ENCODE measurements around the gene DAAM2.

DNA sequence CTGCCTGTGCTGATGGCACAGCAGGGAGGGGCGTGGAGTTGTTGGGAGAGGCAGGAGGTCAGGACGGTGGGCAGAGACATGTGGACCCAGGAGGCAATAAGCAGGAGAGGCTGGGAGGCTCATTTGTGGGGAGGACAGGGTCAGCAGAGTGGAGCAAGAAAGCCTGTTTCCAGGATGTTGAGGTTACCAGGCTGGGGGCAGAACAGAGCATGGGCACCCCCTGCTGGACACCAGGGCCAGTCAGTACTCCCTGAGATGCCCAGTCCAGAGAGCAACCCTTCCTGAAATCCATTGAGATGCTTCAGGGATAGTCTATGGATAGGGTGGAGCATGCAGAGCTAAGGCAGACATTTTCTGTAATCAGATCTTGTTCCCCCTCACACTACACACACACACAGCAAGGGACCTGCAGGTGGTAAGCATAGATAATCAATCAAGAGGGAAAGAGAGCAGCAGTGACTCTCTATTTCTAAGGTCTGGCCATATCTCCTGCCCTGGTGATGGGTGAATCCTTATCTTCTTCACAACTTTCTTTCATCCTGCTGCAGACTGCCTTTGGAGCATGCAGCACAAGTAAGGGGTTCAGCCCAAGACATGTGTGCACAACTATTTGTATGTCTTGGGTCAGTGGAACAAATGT, 100.4 kb downstream of the DAAM2 start:
- no peak for TF ChIP-seq EP300 (IDR thresholded peaks at IDR 0.05)
- TF ChIP-seq POLR2A (IDR thresholded peaks at IDR 0.05): no peak
- peak; percentile 50 to 79 (median 69) for TF ChIP-seq CTCF (IDR thresholded peaks at IDR 0.05)
